ENCODE results near the gene ZNF777.

Gene ZNF777

GRCh38 chr7:149409895-149410294 is 51.0 kb downstream of the ZNF777 start:
- TF ChIP-seq TEAD4 (IDR thresholded peaks at IDR 0.05) (no peak), FOXM1 (IDR thresholded peaks at IDR 0.05; ENCODE audit: borderline replicate concordance, low read depth) (no peak), NFIC (IDR thresholded peaks at IDR 0.05) (no peak), CEBPB (IDR thresholded peaks at IDR 0.05) (no peak), USF1 (IDR thresholded peaks at IDR 0.05) (no peak), REST (IDR thresholded peaks at IDR 0.05; ENCODE audit: low read depth) (no peak), RAD21 (IDR thresholded peaks at IDR 0.05; ENCODE audit: low read depth) (no peak), EGR1 (IDR thresholded peaks at IDR 0.05) (no peak), YY1 (IDR thresholded peaks at IDR 0.05; ENCODE audit: low read depth) (no peak), EP300 (IDR thresholded peaks at IDR 0.05; ENCODE audit: borderline replicate concordance) (no peak), CREB1 (IDR thresholded peaks at IDR 0.05; ENCODE audit: low read depth) (no peak), MAX (IDR thresholded peaks at IDR 0.05) (no peak), ZBTB7A (IDR thresholded peaks at IDR 0.05; ENCODE audit: low read depth) (no peak), TAF1 (IDR thresholded peaks at IDR 0.05; ENCODE audit: low read depth) (no peak), TCF12 (IDR thresholded peaks at IDR 0.05; ENCODE audit: low read depth) (no peak)

- TF ChIP-seq CREB1 (IDR thresholded peaks at IDR 0.05; ENCODE audit: low read depth): no peak
- no peak for TF ChIP-seq MAX (IDR thresholded peaks at IDR 0.05)
- no peak for TF ChIP-seq TEAD4 (IDR thresholded peaks at IDR 0.05)
- no peak for TF ChIP-seq NFIC (IDR thresholded peaks at IDR 0.05)
- no peak for TF ChIP-seq EGR1 (IDR thresholded peaks at IDR 0.05)
These were observed 56.0 kb downstream of the ZNF777 start for GRCh38 chr7:149404825-149405224.

- TF ChIP-seq EP300 (IDR thresholded peaks at IDR 0.05; ENCODE audit: borderline replicate concordance) (no peak), RAD21 (IDR thresholded peaks at IDR 0.05; ENCODE audit: low read depth) (no peak)
These were observed 56.5 kb downstream of the ZNF777 start for GRCh38 chr7:149404396-149404795.

GRCh38 chr7:149398195-149398820 is 62.6 kb downstream of the ZNF777 start:
- no peak for TF ChIP-seq EGR1 (IDR thresholded peaks at IDR 0.05)
- no peak for TF ChIP-seq MAX (IDR thresholded peaks at IDR 0.05)
- TF ChIP-seq YY1 (IDR thresholded peaks at IDR 0.05; ENCODE audit: low read depth): no peak
- no peak for TF ChIP-seq RAD21 (IDR thresholded peaks at IDR 0.05; ENCODE audit: low read depth)
- no peak for TF ChIP-seq TEAD4 (IDR thresholded peaks at IDR 0.05)
- TF ChIP-seq NFIC (IDR thresholded peaks at IDR 0.05): no peak
- TF ChIP-seq REST (IDR thresholded peaks at IDR 0.05; ENCODE audit: low read depth): no peak

GRCh38 chr7:149397470-149398043 is 63.3 kb downstream of the ZNF777 start:
- TF ChIP-seq RAD21 (IDR thresholded peaks at IDR 0.05; ENCODE audit: low read depth) (no peak), REST (IDR thresholded peaks at IDR 0.05; ENCODE audit: low read depth) (no peak), MAX (IDR thresholded peaks at IDR 0.05) (no peak), CEBPB (IDR thresholded peaks at IDR 0.05) (no peak), TCF12 (IDR thresholded peaks at IDR 0.05; ENCODE audit: low read depth) (no peak), CREB1 (IDR thresholded peaks at IDR 0.05; ENCODE audit: low read depth) (no peak), YY1 (IDR thresholded peaks at IDR 0.05; ENCODE audit: low read depth) (no peak), TEAD4 (IDR thresholded peaks at IDR 0.05) (no peak), NFIC (IDR thresholded peaks at IDR 0.05) (no peak), EGR1 (IDR thresholded peaks at IDR 0.05) (no peak), EP300 (IDR thresholded peaks at IDR 0.05; ENCODE audit: borderline replicate concordance) (no peak), FOXM1 (IDR thresholded peaks at IDR 0.05; ENCODE audit: borderline replicate concordance, low read depth) (no peak), TAF1 (IDR thresholded peaks at IDR 0.05; ENCODE audit: low read depth) (no peak), USF1 (IDR thresholded peaks at IDR 0.05) (no peak), ZBTB7A (IDR thresholded peaks at IDR 0.05; ENCODE audit: low read depth) (no peak)
